HG02642 (cell line): Measurements from ENCODE around the gene TTC33.
"Not testable (repeated sequence)": the region's sequence is repeated elsewhere in the genome, so short reads cannot be mapped to it uniquely, and the experiment has no call there.

Source experiments
- ATAC-seq: cut with Tn5 transposase; IDR thresholded peaks from one replicate; pipeline ENCODE4 v1.9.1; 2021; ENCODE audit warnings: mild to moderate bottlenecking; ENCODE audit not compliant: unreplicated experiment, poor library complexity

The TTC33 gene

GRCh38 chr5:40733434-40733833, 22.3 kb downstream of the TTC33 start:
- no peak for ATAC-seq

- ATAC-seq, result not testable (repeated sequence)
Measured at GRCh38 chr5:40722497-40722911, 33.3 kb downstream of the TTC33 start.

- ATAC-seq, result no peak
Measured at GRCh38 chr5:40720069-40720468, 35.7 kb downstream of the TTC33 start.

GRCh38 chr5:40717281-40717680, 38.5 kb downstream of the TTC33 start:
- ATAC-seq, result no peak

- ATAC-seq, result no peak
Measured at GRCh38 chr5:40716590-40716989, 39.2 kb downstream of the TTC33 start.

- ATAC-seq, result no peak
Measured at GRCh38 chr5:40716000-40716399, 39.8 kb downstream of the TTC33 start.

GRCh38 chr5:40714001-40714400, 41.8 kb downstream of the TTC33 start:
- ATAC-seq, result no peak

GRCh38 chr5:40710575-40710974, 45.2 kb downstream of the TTC33 start:
- not testable (repeated sequence) for ATAC-seq

- ATAC-seq, result not testable (repeated sequence)
Measured at GRCh38 chr5:40705484-40705883, 50.3 kb downstream of the TTC33 start.

GRCh38 chr5:40702027-40702426, 53.7 kb downstream of the TTC33 start:
- ATAC-seq, result not testable (repeated sequence)

- no peak for ATAC-seq
Measured at GRCh38 chr5:40700116-40700782, 55.5 kb downstream of the TTC33 start.

- no peak for ATAC-seq
Measured at GRCh38 chr5:40694433-40694832, 61.3 kb downstream of the TTC33 start.

GRCh38 chr5:40691894-40692293, 63.9 kb downstream of the TTC33 start:
- ATAC-seq, result no peak

GRCh38 chr5:40690267-40690666, 65.5 kb downstream of the TTC33 start:
- no peak for ATAC-seq

GRCh38 chr5:40689438-40689837, 66.3 kb downstream of the TTC33 start:
- no peak for ATAC-seq

- ATAC-seq, result no peak
Measured at GRCh38 chr5:40688996-40689395, 66.8 kb downstream of the TTC33 start.

- peak; percentile 94 for ATAC-seq
Measured at GRCh38 chr5:40688127-40688761, 67.5 kb downstream of the TTC33 start.

- ATAC-seq, result no peak
Measured at GRCh38 chr5:40687321-40687720, 68.4 kb downstream of the TTC33 start.

- ATAC-seq, result no peak
Measured at GRCh38 chr5:40685976-40686486, 69.7 kb downstream of the TTC33 start.

GRCh38 chr5:40685193-40685592, 70.6 kb downstream of the TTC33 start:
- ATAC-seq, result no peak

- ATAC-seq, result no peak
Measured at GRCh38 chr5:40683305-40683704, 72.5 kb downstream of the TTC33 start.
